ENCODE measurements around the gene CACNA1E.

Gene CACNA1E

GRCh38 chr1:181630838-181631237, 147.5 kb downstream of the CACNA1E start:
- Histone ChIP-seq H3K79me1 (ENCODE audit: low read depth, low read length) (no peaks in the 10 kb centered on the region), H3K4me3 (ENCODE audit: low read length in 2 of 2) (no peak overlapping the region), H2BK12ac (ENCODE audit: low read length) (no peak overlapping the region), H2BK15ac (ENCODE audit: low read length) (no peak overlapping the region), H3K27me3 (ENCODE audit: control insufficient read depth in 3 of 3, insufficient read depth in 3 of 3, low read depth in 1 of 3, low read length in 3 of 3) (no peaks in the 10 kb centered on the region), H2BK5ac (ENCODE audit: low read length) (no peak overlapping the region), H3K9ac (ENCODE audit: low read depth, low read length, poor library complexity) (no peak overlapping the region), H3K4me1 (ENCODE audit: control insufficient read depth in 2 of 2, insufficient read depth in 1 of 2, low read depth in 1 of 2, low read length in 2 of 2) (peaks cover 0 to 2% of the 10 kb centered on the region in 2 donors), H3K36me3 (replicated peaks in 1 of 2; ENCODE audit: control insufficient read depth in 2 of 2, insufficient read depth in 2 of 2, low read length in 2 of 2) (no peaks in the 10 kb centered on the region), H2AFZ (ENCODE audit: low read length) (no peak overlapping the region), H3K27ac (replicated peaks; ENCODE audit: low read length) (no peak overlapping the region), H4K91ac (ENCODE audit: low read depth, low read length, poor library complexity) (no peak overlapping the region), H3K4me2 (ENCODE audit: insufficient read depth, low read length, poor library complexity, severe bottlenecking) (no peak overlapping the region), H4K8ac (ENCODE audit: low read depth, low read length) (no peak overlapping the region), H2BK120ac (ENCODE audit: low read depth, low read length) (no peak overlapping the region), H3K23ac (ENCODE audit: low read depth, low read length, poor library complexity) (no peak overlapping the region), H3K9me3 (replicated peaks in 1 of 2; ENCODE audit: control insufficient read depth in 2 of 2, insufficient read depth in 1 of 2, low read depth in 1 of 2, low read length in 2 of 2) (no peaks in the 10 kb centered on the region), H3K4ac (ENCODE audit: low read length) (no peak overlapping the region), H2AK5ac (ENCODE audit: low read depth, low read length) (no peak overlapping the region), H3K18ac (ENCODE audit: low read length) (no peak overlapping the region), H3K14ac (ENCODE audit: low read length) (no peak overlapping the region)
- no peak for DNase-seq (ENCODE audit: low spot score)
- no CpG with 5 or more reads among the region's 3 CpGs for WGBS, 2 donors (ENCODE audit: extremely low coverage in 2 of 2, insufficient read length in 2 of 2, insufficient replicate concordance in 1 of 2)

GRCh38 chr1:181632492-181632891, 149.2 kb downstream of the CACNA1E start:
- Histone ChIP-seq H3K23ac (ENCODE audit: low read depth, low read length, poor library complexity) (no peak overlapping the region), H4K8ac (ENCODE audit: low read depth, low read length) (no peak overlapping the region), H2BK15ac (ENCODE audit: low read length) (no peak overlapping the region), H2AFZ (ENCODE audit: low read length) (no peak overlapping the region), H2BK12ac (ENCODE audit: low read length) (no peak overlapping the region), H3K9me3 (replicated peaks in 1 of 2; ENCODE audit: control insufficient read depth in 2 of 2, insufficient read depth in 1 of 2, low read depth in 1 of 2, low read length in 2 of 2) (no peaks in the 10 kb centered on the region), H2AK5ac (ENCODE audit: low read depth, low read length) (no peak overlapping the region), H3K27ac (replicated peaks; ENCODE audit: low read length) (no peak overlapping the region), H3K4me2 (ENCODE audit: insufficient read depth, low read length, poor library complexity, severe bottlenecking) (no peak overlapping the region), H4K91ac (ENCODE audit: low read depth, low read length, poor library complexity) (no peak overlapping the region), H3K79me1 (ENCODE audit: low read depth, low read length) (no peaks in the 10 kb centered on the region), H3K36me3 (replicated peaks in 1 of 2; ENCODE audit: control insufficient read depth in 2 of 2, insufficient read depth in 2 of 2, low read length in 2 of 2) (no peaks in the 10 kb centered on the region), H3K18ac (ENCODE audit: low read length) (no peak overlapping the region), H3K4me3 (ENCODE audit: low read length in 2 of 2) (no peak overlapping the region), H3K4ac (ENCODE audit: low read length) (no peak overlapping the region), H3K14ac (ENCODE audit: low read length) (no peak overlapping the region), H3K4me1 (ENCODE audit: control insufficient read depth in 2 of 2, insufficient read depth in 1 of 2, low read depth in 1 of 2, low read length in 2 of 2) (peaks cover 0 to 2% of the 10 kb centered on the region in 2 donors), H3K9ac (ENCODE audit: low read depth, low read length, poor library complexity) (no peak overlapping the region), H2BK120ac (ENCODE audit: low read depth, low read length) (no peak overlapping the region), H3K27me3 (ENCODE audit: control insufficient read depth in 3 of 3, insufficient read depth in 3 of 3, low read depth in 1 of 3, low read length in 3 of 3) (peaks cover 0 to 1% (median 0%) of the 10 kb centered on the region in 3 experiments), H2BK5ac (ENCODE audit: low read length) (no peak overlapping the region)
- no peak for DNase-seq (ENCODE audit: low spot score)
- no CpG with 5 or more reads among the region's 1 CpG for WGBS, 2 donors (ENCODE audit: extremely low coverage in 2 of 2, insufficient read length in 2 of 2, insufficient replicate concordance in 1 of 2)

GRCh38 chr1:181632960-181633359, 149.6 kb downstream of the CACNA1E start:
- H2BK12ac ChIP-seq (ENCODE audit: low read length), result no peak overlapping the region
- H3K36me3 ChIP-seq (replicated peaks in 1 of 2; ENCODE audit: control insufficient read depth in 2 of 2, insufficient read depth in 2 of 2, low read length in 2 of 2), result no peaks in the 10 kb centered on the region
- H3K4me1 ChIP-seq (ENCODE audit: control insufficient read depth in 2 of 2, insufficient read depth in 1 of 2, low read depth in 1 of 2, low read length in 2 of 2), result peaks cover 0 to 2% of the 10 kb centered on the region in 2 donors
- H4K8ac ChIP-seq (ENCODE audit: low read depth, low read length), result no peak overlapping the region
- no CpG with 5 or more reads among the region's 6 CpGs for WGBS, 2 donors (ENCODE audit: extremely low coverage in 2 of 2, insufficient read length in 2 of 2, insufficient replicate concordance in 1 of 2)
- H2BK5ac ChIP-seq (ENCODE audit: low read length), result no peak overlapping the region
- H3K27ac ChIP-seq (replicated peaks; ENCODE audit: low read length), result no peak overlapping the region
- H2BK120ac ChIP-seq (ENCODE audit: low read depth, low read length), result no peak overlapping the region
- no peak overlapping the region for H2BK15ac ChIP-seq (ENCODE audit: low read length)
- no peak overlapping the region for H2AFZ ChIP-seq (ENCODE audit: low read length)
- H3K27me3 ChIP-seq (ENCODE audit: control insufficient read depth in 3 of 3, insufficient read depth in 3 of 3, low read depth in 1 of 3, low read length in 3 of 3), result peaks cover 0 to 5% (median 2%) of the 10 kb centered on the region in 3 experiments
- DNase-seq (ENCODE audit: low spot score), result no peak
- no peak overlapping the region for H2AK5ac ChIP-seq (ENCODE audit: low read depth, low read length)
- H3K9me3 ChIP-seq (replicated peaks in 1 of 2; ENCODE audit: control insufficient read depth in 2 of 2, insufficient read depth in 1 of 2, low read depth in 1 of 2, low read length in 2 of 2), result no peaks in the 10 kb centered on the region
- no peak overlapping the region for H3K18ac ChIP-seq (ENCODE audit: low read length)
- H3K79me1 ChIP-seq (ENCODE audit: low read depth, low read length), result no peaks in the 10 kb centered on the region
- H3K9ac ChIP-seq (ENCODE audit: low read depth, low read length, poor library complexity), result no peak overlapping the region
- no peak overlapping the region for H3K23ac ChIP-seq (ENCODE audit: low read depth, low read length, poor library complexity)
- H3K4me3 ChIP-seq (ENCODE audit: low read length in 2 of 2), result no peak overlapping the region
- H3K4me2 ChIP-seq (ENCODE audit: insufficient read depth, low read length, poor library complexity, severe bottlenecking), result no peak overlapping the region
- no peak overlapping the region for H4K91ac ChIP-seq (ENCODE audit: low read depth, low read length, poor library complexity)
- H3K4ac ChIP-seq (ENCODE audit: low read length), result no peak overlapping the region
- no peak overlapping the region for H3K14ac ChIP-seq (ENCODE audit: low read length)

- no peak overlapping the region for H3K27ac ChIP-seq (replicated peaks; ENCODE audit: low read length)
- no peak overlapping the region for H3K18ac ChIP-seq (ENCODE audit: low read length)
- no peak overlapping the region for H2BK15ac ChIP-seq (ENCODE audit: low read length)
- H3K9me3 ChIP-seq (replicated peaks in 1 of 2; ENCODE audit: control insufficient read depth in 2 of 2, insufficient read depth in 1 of 2, low read depth in 1 of 2, low read length in 2 of 2), result no peaks in the 10 kb centered on the region
- H3K9ac ChIP-seq (ENCODE audit: low read depth, low read length, poor library complexity), result no peak overlapping the region
- H3K4ac ChIP-seq (ENCODE audit: low read length), result no peak overlapping the region
- H2BK120ac ChIP-seq (ENCODE audit: low read depth, low read length), result no peak overlapping the region
- no peak overlapping the region for H3K14ac ChIP-seq (ENCODE audit: low read length)
- H2BK12ac ChIP-seq (ENCODE audit: low read length), result no peak overlapping the region
- WGBS, 2 donors (ENCODE audit: extremely low coverage in 2 of 2, insufficient read length in 2 of 2, insufficient replicate concordance in 1 of 2), result no CpG with 5 or more reads among the region's 1 CpG
- H3K4me1 ChIP-seq (ENCODE audit: control insufficient read depth in 2 of 2, insufficient read depth in 1 of 2, low read depth in 1 of 2, low read length in 2 of 2), result no peaks in the 10 kb centered on the region
- no peak overlapping the region for H3K4me2 ChIP-seq (ENCODE audit: insufficient read depth, low read length, poor library complexity, severe bottlenecking)
- H3K27me3 ChIP-seq (ENCODE audit: control insufficient read depth in 3 of 3, insufficient read depth in 3 of 3, low read depth in 1 of 3, low read length in 3 of 3), result peaks cover 0 to 9% (median 2%) of the 10 kb centered on the region in 3 experiments
- no peak overlapping the region for H2AK5ac ChIP-seq (ENCODE audit: low read depth, low read length)
- no peak overlapping the region for H3K4me3 ChIP-seq (ENCODE audit: low read length in 2 of 2)
- no peak overlapping the region for H2BK5ac ChIP-seq (ENCODE audit: low read length)
- H4K8ac ChIP-seq (ENCODE audit: low read depth, low read length), result no peak overlapping the region
- H3K36me3 ChIP-seq (replicated peaks in 1 of 2; ENCODE audit: control insufficient read depth in 2 of 2, insufficient read depth in 2 of 2, low read length in 2 of 2), result no peaks in the 10 kb centered on the region
- no peak overlapping the region for H2AFZ ChIP-seq (ENCODE audit: low read length)
- no peak for DNase-seq (ENCODE audit: low spot score)
- H4K91ac ChIP-seq (ENCODE audit: low read depth, low read length, poor library complexity), result no peak overlapping the region
- no peaks in the 10 kb centered on the region for H3K79me1 ChIP-seq (ENCODE audit: low read depth, low read length)
- no peak overlapping the region for H3K23ac ChIP-seq (ENCODE audit: low read depth, low read length, poor library complexity)
Measured at GRCh38 chr1:181635110-181635509, 151.8 kb downstream of the CACNA1E start.

All from neuronal stem cell (in vitro differentiated cells).